Mucosa of rectum (tissue), 2 donors: Measurements from ENCODE around the gene ZMYND8.
"Not testable (repeated sequence)": the region's sequence is repeated elsewhere in the genome, so short reads cannot be mapped to it uniquely, and the experiment has no call there.

Experiments used
- H3K27ac ChIP-seq, 2 donors: one replicate each; pipeline ENCODE4 v1.7.0; 2013; ENCODE audit warnings: inconsistent platforms in 2 of 2, low read depth in 2 of 2, low read length in 2 of 2
- H3K27me3 ChIP-seq, 2 donors: one replicate each; pipeline ENCODE4 v1.7.0; 2013; ENCODE audit warnings: low read length in 2 of 2; ENCODE audit not compliant: control insufficient read depth in 2 of 2, insufficient read depth in 2 of 2
- H3K36me3 ChIP-seq, 2 donors: one replicate each; pipeline ENCODE4 v1.7.0; 2013; ENCODE audit warnings: low read length in 2 of 2; ENCODE audit not compliant: control insufficient read depth in 2 of 2, insufficient read depth in 2 of 2
- H3K4me1 ChIP-seq, 2 donors: one replicate each; pipeline ENCODE4 v1.7.0; 2013; ENCODE audit warnings: low read length in 2 of 2, mild to moderate bottlenecking in 1 of 2; ENCODE audit not compliant: control insufficient read depth in 2 of 2, insufficient read depth in 2 of 2
- H3K4me3 ChIP-seq, 2 donors: one replicate each; pipeline ENCODE4 v1.7.0; 2013; ENCODE audit warnings: low read length in 2 of 2
- H3K9ac ChIP-seq, 2 donors: one replicate each; pipeline ENCODE4 v1.7.0; 2013; ENCODE audit warnings: low read length in 2 of 2, low read depth in 1 of 2, mild to moderate bottlenecking in 1 of 2
- H3K9me3 ChIP-seq, 2 donors: one replicate each; pipeline ENCODE4 v1.7.0; 2013; ENCODE audit warnings: low read length in 2 of 2; ENCODE audit not compliant: control insufficient read depth in 2 of 2
- donor health status: healthy.
- donor health status: Normal muscosa, but diverticular disease.

ZMYND8 gene

GRCh38 chr20:47240096-47240495 lies 116.4 kb downstream of the ZMYND8 start:
- H3K27me3 ChIP-seq, H3K4me1 ChIP-seq, H3K9me3 ChIP-seq, H3K9ac ChIP-seq, H3K4me3 ChIP-seq, H3K27ac ChIP-seq: not testable (repeated sequence)
- peaks cover 41 to 50% of the 10 kb centered on the region in 2 donors for H3K36me3 ChIP-seq

GRCh38 chr20:47239719-47240067 lies 116.8 kb downstream of the ZMYND8 start:
- no peak overlapping the region for H3K9ac ChIP-seq
- no peaks in the 10 kb centered on the region for H3K27me3 ChIP-seq
- no peaks in the 10 kb centered on the region for H3K9me3 ChIP-seq
- no peak overlapping the region for H3K27ac ChIP-seq
- H3K4me1 ChIP-seq: peaks cover 3 to 8% of the 10 kb centered on the region in 2 donors
- H3K4me3 ChIP-seq: no peak overlapping the region
- peaks cover 43 to 50% of the 10 kb centered on the region in 2 donors for H3K36me3 ChIP-seq

- no peak overlapping the region for H3K9ac ChIP-seq
- no peak overlapping the region for H3K27ac ChIP-seq
- no peak overlapping the region for H3K4me3 ChIP-seq
- H3K4me1 ChIP-seq: peaks cover 3 to 8% of the 10 kb centered on the region in 2 donors
- peaks cover 43 to 50% of the 10 kb centered on the region in 2 donors for H3K36me3 ChIP-seq
- H3K9me3 ChIP-seq: no peaks in the 10 kb centered on the region
- no peaks in the 10 kb centered on the region for H3K27me3 ChIP-seq
Measured at GRCh38 chr20:47238780-47239718, 117.5 kb downstream of the ZMYND8 start.

DNA sequence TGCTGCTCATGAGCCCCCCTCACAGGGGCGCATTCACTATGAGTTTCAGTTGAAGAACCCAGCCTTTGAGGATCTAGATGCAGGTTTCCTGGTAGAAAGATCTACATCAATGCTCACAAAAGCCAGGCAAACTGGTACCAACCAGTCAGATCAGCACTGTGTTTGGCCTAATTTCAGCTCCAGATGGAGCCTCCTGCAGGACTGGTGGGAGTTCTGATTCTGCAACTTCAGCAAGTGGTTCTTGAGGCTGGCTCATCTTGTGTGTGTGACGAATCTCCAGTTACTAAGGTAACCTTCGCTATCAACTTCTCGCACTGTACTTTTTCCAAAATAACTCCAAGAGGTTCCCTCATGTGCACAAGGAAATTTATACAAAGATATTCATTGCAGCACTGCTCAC lies 118.8 kb downstream of the ZMYND8 start:
- no peaks in the 10 kb centered on the region for H3K9me3 ChIP-seq
- no peak overlapping the region for H3K9ac ChIP-seq
- H3K4me3 ChIP-seq: no peak overlapping the region
- peaks cover 46 to 56% of the 10 kb centered on the region in 2 donors for H3K36me3 ChIP-seq
- H3K27me3 ChIP-seq: no peaks in the 10 kb centered on the region
- H3K27ac ChIP-seq: no peak overlapping the region
- H3K4me1 ChIP-seq: peaks cover 3 to 8% of the 10 kb centered on the region in 2 donors

GRCh38 chr20:47236639-47236900 lies 119.9 kb downstream of the ZMYND8 start:
- Histone ChIP-seq H3K4me3 (no peak overlapping the region), H3K9me3 (no peaks in the 10 kb centered on the region), H3K9ac (no peak overlapping the region), H3K27me3 (no peaks in the 10 kb centered on the region), H3K36me3 (peaks cover 46 to 57% of the 10 kb centered on the region in 2 donors), H3K4me1 (peaks cover 0 to 3% of the 10 kb centered on the region in 2 donors), H3K27ac (no peak overlapping the region)

- H3K9ac ChIP-seq: no peak overlapping the region
- H3K36me3 ChIP-seq: peaks cover 49 to 59% of the 10 kb centered on the region in 2 donors
- H3K27ac ChIP-seq: no peak overlapping the region
Measured at GRCh38 chr20:47235853-47236638, 120.5 kb downstream of the ZMYND8 start.

DNA sequence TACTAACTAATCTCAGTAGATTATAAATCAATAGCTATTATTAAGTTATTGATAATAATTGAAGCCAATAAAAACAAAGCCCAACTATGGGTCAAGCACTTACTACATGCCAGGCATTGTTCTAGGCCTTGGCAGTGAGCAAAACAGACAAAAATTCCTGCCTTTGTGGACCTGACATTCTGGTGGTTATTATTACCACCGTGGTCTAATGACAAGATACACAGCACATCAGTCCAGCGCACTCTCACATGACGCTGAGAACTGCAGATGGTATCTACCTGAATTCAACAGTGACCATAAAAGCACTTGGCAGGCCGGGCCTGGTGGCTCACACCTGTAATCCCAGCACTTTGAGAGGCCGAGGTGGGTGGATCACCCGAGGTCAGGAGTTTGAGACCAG lies 121.4 kb downstream of the ZMYND8 start:
- H3K27me3 ChIP-seq: no peaks in the 10 kb centered on the region
- H3K4me1 ChIP-seq: no peaks in the 10 kb centered on the region
- peaks cover 49 to 64% of the 10 kb centered on the region in 2 donors for H3K36me3 ChIP-seq
- H3K4me3 ChIP-seq: no peak overlapping the region
- H3K9ac ChIP-seq: no peak overlapping the region
- no peaks in the 10 kb centered on the region for H3K9me3 ChIP-seq
- H3K27ac ChIP-seq: no peak overlapping the region

More at GRCh38 chr20:47235853-47236638, 120.5 kb downstream of the ZMYND8 start:
- Histone ChIP-seq H3K27me3 (no peaks in the 10 kb centered on the region), H3K4me3 (no peak overlapping the region), H3K9me3 (no peaks in the 10 kb centered on the region), H3K4me1 (no peaks in the 10 kb centered on the region)

DNA sequence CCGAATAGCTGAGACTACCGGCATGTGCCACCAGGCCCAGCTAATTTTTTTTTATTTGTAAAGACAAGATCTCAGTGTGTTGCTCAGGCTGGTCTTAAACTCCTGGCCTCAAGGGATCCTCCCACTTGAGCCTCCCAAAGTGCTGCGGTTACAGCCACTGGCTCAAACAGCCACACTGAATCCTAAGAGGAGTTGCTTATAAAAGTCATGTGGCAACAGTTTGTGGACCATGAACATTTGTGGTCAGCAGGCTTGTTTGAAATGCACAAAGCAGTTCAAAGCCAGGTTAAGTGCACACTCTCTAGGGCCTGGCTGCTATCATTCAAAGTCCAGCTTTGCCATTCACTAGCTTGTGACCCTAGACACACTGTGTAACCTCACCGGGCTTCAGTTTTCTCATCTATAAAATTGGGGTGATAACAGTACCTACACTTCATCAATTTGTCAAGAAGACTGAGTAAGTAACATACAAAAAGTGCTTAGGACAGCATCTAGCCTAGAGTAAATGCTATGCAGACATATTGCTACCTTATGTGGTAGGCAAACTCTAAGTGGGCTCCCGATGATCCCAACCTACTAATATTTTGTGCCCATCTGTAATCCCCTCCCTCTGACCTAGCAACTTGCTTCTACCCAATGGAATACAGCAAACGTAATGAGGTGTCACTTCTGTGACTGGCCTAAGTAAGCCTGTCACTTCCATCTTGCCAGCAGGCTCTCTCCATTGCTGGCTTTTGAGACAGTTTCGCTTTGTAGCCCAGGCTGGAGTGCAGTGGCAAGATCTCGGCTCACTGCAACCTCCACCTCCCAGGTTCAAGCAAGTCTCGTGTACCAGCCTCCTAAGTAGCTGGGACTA lies 122.9 kb downstream of the ZMYND8 start:
- Histone ChIP-seq H3K27ac (no peak overlapping the region), H3K27me3 (no peaks in the 10 kb centered on the region), H3K9ac (no peak overlapping the region), H3K9me3 (no peaks in the 10 kb centered on the region), H3K4me1 (no peaks in the 10 kb centered on the region), H3K4me3 (no peak overlapping the region), H3K36me3 (peaks cover 51 to 69% of the 10 kb centered on the region in 2 donors)

- H3K9me3 ChIP-seq: no peaks in the 10 kb centered on the region
- peaks cover 45 to 67% of the 10 kb centered on the region in 2 donors for H3K36me3 ChIP-seq
- no peak overlapping the region for H3K9ac ChIP-seq
- no peaks in the 10 kb centered on the region for H3K4me1 ChIP-seq
- no peak overlapping the region for H3K4me3 ChIP-seq
- H3K27me3 ChIP-seq: no peaks in the 10 kb centered on the region
- no peak overlapping the region for H3K27ac ChIP-seq
Measured at GRCh38 chr20:47232518-47232917, 124.0 kb downstream of the ZMYND8 start.
